Hepatocyte (in vitro differentiated cells): ENCODE measurements around the gene GGT6. TPM values are rescaled to one million over a fixed set of nuclear protein-coding genes. Genes with fewer than 3 reads are reported as not detected.

Experiments used
- DNase-seq: peaks from one replicate; pipeline ENCODE4 v3.0.0-alpha.2; 2016; ENCODE audit warnings: low spot score
- H2AFZ ChIP-seq: fragments of 200-600 bp; sonication (generic); 2 replicates; pipeline ENCODE4 v1.6.0; 2016; ENCODE audit warnings: antibody characterized with exemption, mild to moderate bottlenecking
- H3K27ac ChIP-seq: fragments of 200-600 bp; sonication (generic); 2 replicates; pipeline ENCODE4 v1.5.1; 2016; ENCODE audit warnings: mild to moderate bottlenecking
- H3K27me3 ChIP-seq: fragments of 200-600 bp; sonication (generic); 2 replicates; pipeline ENCODE4 v1.6.1; 2016
- H3K36me3 ChIP-seq: fragments of 200-600 bp; sonication (generic); replicated peaks from 2 replicates; pipeline ENCODE4 v1.5.1; 2016; ENCODE audit warnings: low read depth; ENCODE audit not compliant: insufficient read depth
- H3K4me1 ChIP-seq: fragments of 200-600 bp; sonication (generic); 2 replicates; pipeline ENCODE4 v1.5.1; 2016; ENCODE audit warnings: mild to moderate bottlenecking, moderate library complexity; ENCODE audit not compliant: insufficient read depth
- H3K4me2 ChIP-seq: fragments of 200-600 bp; sonication (generic); 2 replicates; pipeline ENCODE4 v1.6.0; 2016
- H3K4me3 ChIP-seq: fragments of 200-600 bp; sonication (generic); 2 replicates; pipeline ENCODE4 v1.5.1; 2016; ENCODE audit warnings: mild to moderate bottlenecking
- H3K79me2 ChIP-seq: fragments of 200-600 bp; sonication (generic); 2 replicates; pipeline ENCODE4 v1.6.0; 2017; ENCODE audit warnings: mild to moderate bottlenecking
- H3K9me2 ChIP-seq: fragments of 200-600 bp; sonication (generic); replicated peaks from 2 replicates; pipeline ENCODE4 v1.6.0; 2017; ENCODE audit warnings: mild to moderate bottlenecking; ENCODE audit not compliant: insufficient read depth
- H3K9me3 ChIP-seq: fragments of 200-600 bp; sonication (generic); 2 replicates; pipeline ENCODE4 v1.5.1; 2016; ENCODE audit warnings: low read depth, mild to moderate bottlenecking
- H4K20me1 ChIP-seq: fragments of 200-600 bp; sonication (generic); 2 replicates; pipeline ENCODE4 v1.6.0; 2016; ENCODE audit warnings: mild to moderate bottlenecking; ENCODE audit not compliant: insufficient read depth, poor library complexity, severe bottlenecking
- EZH2 ChIP-seq: fragments of 200-600 bp; sonication (generic); IDR thresholded peaks from 2 replicates; pipeline ENCODE4 v1.6.1; 2016; ENCODE audit warnings: antibody characterized with exemption, mild to moderate bottlenecking, borderline replicate concordance
- EZH2phosphoT487 ChIP-seq: fragments of 200-600 bp; sonication (generic); IDR thresholded peaks from one replicate; pipeline ENCODE4 v1.6.1; 2018; ENCODE audit warnings: antibody characterized with exemption, mild to moderate bottlenecking, low read depth, moderate library complexity; ENCODE audit not compliant: unreplicated experiment, severe bottlenecking
- WGBS: methylation state at CpG from one replicate; pipeline ENCODE4 v1.1.6; 2016; ENCODE audit warnings: low lambda C conversion rate; ENCODE audit errors: missing lambda C conversion rate; 5-methylcytosine and 5-hydroxymethylcytosine counted together
- polyA plus RNA-seq: library from polyadenylated mRNA; unstranded; fragments of >200 nt; fragmentation: Nextera tagmentation; extraction: Ambion mirVana; gene quantifications from 2 replicates; pipeline ENCODE4 v1.2.1, GENCODE V29; 2016
- total RNA-seq: library from RNA; depleted of rRNA; stranded (reverse); fragments of >200 nt; gene quantifications from 2 replicates; pipeline ENCODE4 v1.2.3, GENCODE V29; 2014
- TF ChIP-seq, protein P1 (sequence below): fragments of 200-600 bp; sonication (generic); IDR thresholded peaks from 2 replicates; pipeline ENCODE4 v1.5.1; 2016; ENCODE audit warnings: antibody characterized with exemption, mild to moderate bottlenecking; ENCODE audit not compliant: poor library complexity

Gene GGT6
- total and polyA plus RNA-seq, 2 experiments from 2014 or later, result not detected

DNA sequence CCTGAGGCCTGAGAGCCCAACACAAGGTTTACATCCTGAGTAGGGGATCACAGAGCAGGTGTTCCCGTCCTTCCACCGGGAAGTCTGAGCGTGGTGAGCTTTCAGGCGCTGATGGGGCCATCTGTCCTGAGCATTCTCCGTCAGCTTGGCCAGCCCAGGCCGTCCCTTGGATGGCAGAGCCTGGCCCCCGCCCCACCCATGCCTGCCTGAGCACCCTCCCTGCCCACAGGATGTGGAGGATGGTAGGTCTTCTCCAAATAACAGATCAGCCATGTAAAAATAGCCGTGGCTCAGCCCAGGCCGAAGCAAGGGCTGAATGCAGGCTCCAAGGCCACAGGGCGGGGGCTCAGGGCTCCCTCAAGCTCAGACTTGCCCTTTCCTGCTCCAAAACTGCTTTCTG, 41.5 kb downstream of the GGT6 start:
- H3K9me3 ChIP-seq, result no peaks in the 10 kb centered on the region
- no peak overlapping the region for H3K27ac ChIP-seq
- no peaks in the 10 kb centered on the region for H4K20me1 ChIP-seq
- H3K4me2 ChIP-seq, result no peak overlapping the region
- H3K36me3 ChIP-seq, result no peaks in the 10 kb centered on the region
- no peak overlapping the region for H2AFZ ChIP-seq
- H3K4me3 ChIP-seq, result no peak overlapping the region
- DNase-seq, result no peak
- H3K9me2 ChIP-seq, result no peaks in the 10 kb centered on the region
- H3K4me1 ChIP-seq, result peaks cover 32% of the 10 kb centered on the region
- WGBS, result 92% methylated on average over 9 of the region's 10 CpGs
- no peaks in the 10 kb centered on the region for H3K79me2 ChIP-seq
- no peaks in the 10 kb centered on the region for H3K27me3 ChIP-seq
- TF ChIP-seq, protein P1, sequence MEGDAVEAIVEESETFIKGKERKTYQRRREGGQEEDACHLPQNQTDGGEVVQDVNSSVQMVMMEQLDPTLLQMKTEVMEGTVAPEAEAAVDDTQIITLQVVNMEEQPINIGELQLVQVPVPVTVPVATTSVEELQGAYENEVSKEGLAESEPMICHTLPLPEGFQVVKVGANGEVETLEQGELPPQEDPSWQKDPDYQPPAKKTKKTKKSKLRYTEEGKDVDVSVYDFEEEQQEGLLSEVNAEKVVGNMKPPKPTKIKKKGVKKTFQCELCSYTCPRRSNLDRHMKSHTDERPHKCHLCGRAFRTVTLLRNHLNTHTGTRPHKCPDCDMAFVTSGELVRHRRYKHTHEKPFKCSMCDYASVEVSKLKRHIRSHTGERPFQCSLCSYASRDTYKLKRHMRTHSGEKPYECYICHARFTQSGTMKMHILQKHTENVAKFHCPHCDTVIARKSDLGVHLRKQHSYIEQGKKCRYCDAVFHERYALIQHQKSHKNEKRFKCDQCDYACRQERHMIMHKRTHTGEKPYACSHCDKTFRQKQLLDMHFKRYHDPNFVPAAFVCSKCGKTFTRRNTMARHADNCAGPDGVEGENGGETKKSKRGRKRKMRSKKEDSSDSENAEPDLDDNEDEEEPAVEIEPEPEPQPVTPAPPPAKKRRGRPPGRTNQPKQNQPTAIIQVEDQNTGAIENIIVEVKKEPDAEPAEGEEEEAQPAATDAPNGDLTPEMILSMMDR, result no peak
- no peak for TF ChIP-seq EZH2phosphoT487
- no peak for TF ChIP-seq EZH2

DNA sequence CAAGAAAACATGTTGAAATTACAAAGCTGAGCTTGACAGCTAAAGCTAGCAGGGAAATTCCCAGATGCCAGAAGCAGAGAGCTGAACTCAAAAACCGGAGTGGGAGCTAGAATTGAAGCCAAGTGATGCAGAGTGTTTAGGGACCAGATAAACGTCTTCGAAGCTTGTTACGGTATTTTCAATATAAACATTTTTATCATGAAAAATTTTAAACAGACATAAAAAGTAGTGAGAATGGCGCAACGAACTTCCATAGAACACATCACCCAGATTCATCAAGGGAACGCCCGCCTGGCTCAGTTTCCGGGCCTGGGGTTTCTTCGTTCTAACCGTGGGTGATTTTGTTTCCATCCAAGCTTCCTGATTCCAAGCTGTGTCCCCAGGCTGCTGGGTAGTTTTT, 43.6 kb downstream of the GGT6 start:
- Histone ChIP-seq H3K4me3 (no peak overlapping the region), H3K9me2 (no peaks in the 10 kb centered on the region), H3K27ac (peak overlapping the region; percentile 74), H3K79me2 (no peaks in the 10 kb centered on the region), H3K4me1 (peaks cover 44% of the 10 kb centered on the region), H3K4me2 (no peak overlapping the region), H3K27me3 (no peaks in the 10 kb centered on the region), H3K36me3 (no peaks in the 10 kb centered on the region), H4K20me1 (no peaks in the 10 kb centered on the region), H2AFZ (no peak overlapping the region), H3K9me3 (no peaks in the 10 kb centered on the region)
- 71% methylated on average over 11 of the region's 11 CpGs for WGBS
- DNase-seq, result no peak
- TF ChIP-seq, protein P1, result no peak
- TF ChIP-seq EZH2phosphoT487, result no peak
- no peak for TF ChIP-seq EZH2

DNA sequence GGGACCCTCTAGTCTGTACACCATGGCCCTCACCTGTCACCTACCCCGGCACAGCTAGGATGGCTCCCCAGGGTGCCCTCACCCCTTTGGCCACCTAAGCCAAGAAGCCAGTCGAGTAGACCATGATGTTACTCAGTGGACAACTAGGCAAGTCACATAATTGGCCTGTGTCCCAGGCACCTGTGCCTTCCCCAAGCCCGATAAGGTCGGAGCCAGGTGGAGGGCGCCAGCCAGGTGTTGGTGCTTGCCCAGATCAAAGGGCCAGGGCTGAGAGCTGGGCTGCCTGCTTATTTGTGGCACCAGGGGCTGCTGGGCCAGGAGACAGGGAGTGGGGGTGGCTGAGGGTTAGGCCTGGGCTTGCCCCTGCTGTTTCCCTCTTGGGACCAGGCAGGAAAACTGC, 44.9 kb downstream of the GGT6 start:
- H3K4me3 ChIP-seq, result no peak overlapping the region
- no peaks in the 10 kb centered on the region for H3K27me3 ChIP-seq
- no peaks in the 10 kb centered on the region for H4K20me1 ChIP-seq
- TF ChIP-seq EZH2phosphoT487 (no peak), EZH2 (no peak)
- TF ChIP-seq, protein P1, result no peak
- no peaks in the 10 kb centered on the region for H3K36me3 ChIP-seq
- H3K27ac ChIP-seq, result peak overlapping the region; percentile 33
- no peaks in the 10 kb centered on the region for H3K79me2 ChIP-seq
- no peak for DNase-seq
- no peaks in the 10 kb centered on the region for H3K9me2 ChIP-seq
- H3K4me2 ChIP-seq, result no peak overlapping the region
- no peak overlapping the region for H2AFZ ChIP-seq
- H3K4me1 ChIP-seq, result peaks cover 34% of the 10 kb centered on the region
- no peaks in the 10 kb centered on the region for H3K9me3 ChIP-seq
- 88% methylated on average over 5 of the region's 5 CpGs for WGBS

DNA sequence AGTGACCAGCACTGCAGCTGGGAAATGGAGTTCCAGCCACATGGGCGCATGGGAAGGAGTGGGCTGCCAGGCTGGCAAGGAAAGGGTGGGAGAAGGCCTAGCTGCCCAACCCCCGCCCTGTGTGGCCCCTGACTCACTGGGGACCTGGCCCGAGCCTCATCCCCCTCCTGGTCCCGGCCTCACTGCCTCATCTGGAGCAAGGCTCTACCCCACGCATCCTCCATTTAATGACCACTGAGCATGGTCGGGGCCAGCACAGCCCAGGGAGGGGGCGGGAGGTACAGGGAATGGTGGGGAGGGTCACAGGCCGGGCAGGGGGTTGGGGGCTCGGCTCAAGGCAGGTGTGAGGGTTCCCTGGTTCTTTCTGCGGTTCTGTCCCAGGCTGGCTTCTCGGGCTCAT, 45.6 kb downstream of the GGT6 start:
- Histone ChIP-seq H3K4me2 (no peak overlapping the region), H3K27me3 (no peaks in the 10 kb centered on the region), H3K9me3 (no peaks in the 10 kb centered on the region), H3K79me2 (no peaks in the 10 kb centered on the region), H4K20me1 (no peaks in the 10 kb centered on the region), H3K9me2 (no peaks in the 10 kb centered on the region), H3K4me3 (no peak overlapping the region), H2AFZ (no peak overlapping the region), H3K4me1 (peaks cover 29% of the 10 kb centered on the region), H3K27ac (peak overlapping the region; percentile 33), H3K36me3 (no peaks in the 10 kb centered on the region)
- no peak for DNase-seq
- TF ChIP-seq EZH2 (no peak), EZH2phosphoT487 (no peak)
- TF ChIP-seq, protein P1, result no peak
- WGBS, result 88% methylated on average over 8 of the region's 11 CpGs
